ENCODE measurements around the gene CAMK4.

DNA sequence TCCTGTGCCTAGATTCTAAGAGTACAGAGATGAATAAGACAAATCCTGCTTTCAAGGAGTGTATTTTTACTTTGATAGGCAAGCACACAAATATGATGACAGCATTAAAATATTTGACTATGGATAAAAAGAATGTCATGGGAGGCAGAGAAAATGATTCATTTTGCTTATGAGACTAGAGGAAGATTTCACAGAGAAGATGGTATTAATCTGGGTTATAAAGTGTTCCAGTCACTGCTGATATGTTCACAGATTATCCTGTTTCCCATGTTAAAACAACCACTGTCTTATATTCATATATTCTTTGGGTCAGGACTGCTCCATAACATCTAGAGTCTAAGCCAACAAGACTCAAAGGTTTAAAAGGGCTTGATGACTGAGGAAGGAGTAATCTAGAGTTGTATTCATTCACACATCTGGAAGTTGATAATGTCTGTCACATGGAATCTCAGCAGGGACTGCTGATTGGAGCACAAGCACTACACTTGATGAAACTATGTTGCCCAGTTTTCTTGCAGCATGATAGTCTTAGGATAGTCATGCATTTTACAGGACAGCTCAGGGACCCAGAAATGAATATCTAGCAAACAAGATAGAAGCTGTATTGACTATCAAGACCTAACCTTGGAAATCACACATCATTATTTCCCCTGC is 208.8 kb downstream of the CAMK4 start:
- TF ChIP-seq, protein P1, sequence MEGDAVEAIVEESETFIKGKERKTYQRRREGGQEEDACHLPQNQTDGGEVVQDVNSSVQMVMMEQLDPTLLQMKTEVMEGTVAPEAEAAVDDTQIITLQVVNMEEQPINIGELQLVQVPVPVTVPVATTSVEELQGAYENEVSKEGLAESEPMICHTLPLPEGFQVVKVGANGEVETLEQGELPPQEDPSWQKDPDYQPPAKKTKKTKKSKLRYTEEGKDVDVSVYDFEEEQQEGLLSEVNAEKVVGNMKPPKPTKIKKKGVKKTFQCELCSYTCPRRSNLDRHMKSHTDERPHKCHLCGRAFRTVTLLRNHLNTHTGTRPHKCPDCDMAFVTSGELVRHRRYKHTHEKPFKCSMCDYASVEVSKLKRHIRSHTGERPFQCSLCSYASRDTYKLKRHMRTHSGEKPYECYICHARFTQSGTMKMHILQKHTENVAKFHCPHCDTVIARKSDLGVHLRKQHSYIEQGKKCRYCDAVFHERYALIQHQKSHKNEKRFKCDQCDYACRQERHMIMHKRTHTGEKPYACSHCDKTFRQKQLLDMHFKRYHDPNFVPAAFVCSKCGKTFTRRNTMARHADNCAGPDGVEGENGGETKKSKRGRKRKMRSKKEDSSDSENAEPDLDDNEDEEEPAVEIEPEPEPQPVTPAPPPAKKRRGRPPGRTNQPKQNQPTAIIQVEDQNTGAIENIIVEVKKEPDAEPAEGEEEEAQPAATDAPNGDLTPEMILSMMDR (IDR thresholded peaks at IDR 0.05) = no peak
- TF ChIP-seq POLR2A (IDR thresholded peaks at IDR 0.05) = no peak
